ENCODE measurements around the gene COL21A1.

COL21A1 gene

GRCh38 chr6:56227071-56227879 lies 20.1 kb downstream of the COL21A1 start:
- DNase-seq (ENCODE audit: extremely low read depth, insufficient read length), result no peak
- Histone ChIP-seq H3K27me3 (replicated peaks; ENCODE audit: control insufficient read depth, insufficient read depth, low read length) (no peaks in the 10 kb centered on the region), H3K36me3 (ENCODE audit: control insufficient read depth, insufficient read depth, low read length) (no peaks in the 10 kb centered on the region), H3K4me3 (replicated peaks; ENCODE audit: low read depth, low read length) (no peak overlapping the region)
- no peak for TF ChIP-seq CTCF (IDR thresholded peaks at IDR 0.05; ENCODE audit: insufficient read depth, low read length, poor library complexity, severe bottlenecking)

GRCh38 chr6:56223995-56224394 lies 23.4 kb downstream of the COL21A1 start:
- Histone ChIP-seq H3K4me3 (replicated peaks; ENCODE audit: low read depth, low read length) (no peak overlapping the region), H3K27me3 (replicated peaks; ENCODE audit: control insufficient read depth, insufficient read depth, low read length) (no peaks in the 10 kb centered on the region), H3K36me3 (ENCODE audit: control insufficient read depth, insufficient read depth, low read length) (no peaks in the 10 kb centered on the region)
- TF ChIP-seq CTCF (IDR thresholded peaks at IDR 0.05; ENCODE audit: insufficient read depth, low read length, poor library complexity, severe bottlenecking), result no peak
- DNase-seq (ENCODE audit: extremely low read depth, insufficient read length), result no peak

- no peak overlapping the region for H3K4me3 ChIP-seq (replicated peaks; ENCODE audit: low read depth, low read length)
- no peak for DNase-seq (ENCODE audit: extremely low read depth, insufficient read length)
- no peaks in the 10 kb centered on the region for H3K27me3 ChIP-seq (replicated peaks; ENCODE audit: control insufficient read depth, insufficient read depth, low read length)
- no peak for TF ChIP-seq CTCF (IDR thresholded peaks at IDR 0.05; ENCODE audit: insufficient read depth, low read length, poor library complexity, severe bottlenecking)
- H3K36me3 ChIP-seq (ENCODE audit: control insufficient read depth, insufficient read depth, low read length), result no peaks in the 10 kb centered on the region
Measured at GRCh38 chr6:56222499-56222898, 24.9 kb downstream of the COL21A1 start.

GRCh38 chr6:56220078-56220477 lies 27.3 kb downstream of the COL21A1 start:
- no peak for TF ChIP-seq CTCF (IDR thresholded peaks at IDR 0.05; ENCODE audit: insufficient read depth, low read length, poor library complexity, severe bottlenecking)
- no peak for DNase-seq (ENCODE audit: extremely low read depth, insufficient read length)

GRCh38 chr6:56214703-56215101 lies 32.7 kb downstream of the COL21A1 start:
- no peak for DNase-seq (ENCODE audit: extremely low read depth, insufficient read length)
- H3K4me3 ChIP-seq (replicated peaks; ENCODE audit: low read depth, low read length), result no peak overlapping the region
- no peaks in the 10 kb centered on the region for H3K36me3 ChIP-seq (ENCODE audit: control insufficient read depth, insufficient read depth, low read length)
- TF ChIP-seq CTCF (IDR thresholded peaks at IDR 0.05; ENCODE audit: insufficient read depth, low read length, poor library complexity, severe bottlenecking), result no peak
- H3K27me3 ChIP-seq (replicated peaks; ENCODE audit: control insufficient read depth, insufficient read depth, low read length), result no peaks in the 10 kb centered on the region

More at GRCh38 chr6:56220078-56220477, 27.3 kb downstream of the COL21A1 start:
- no peaks in the 10 kb centered on the region for H3K27me3 ChIP-seq (replicated peaks; ENCODE audit: control insufficient read depth, insufficient read depth, low read length)
- no peaks in the 10 kb centered on the region for H3K36me3 ChIP-seq (ENCODE audit: control insufficient read depth, insufficient read depth, low read length)
- H3K4me3 ChIP-seq (replicated peaks; ENCODE audit: low read depth, low read length), result no peak overlapping the region

Data from GM06990 (cell line).